ENCODE measurements around the gene SERINC2.
A peak's percentile ranks its signal among the peaks of the same experiment; 100 is the strongest.

SERINC2 gene

GRCh38 chr1:31412732-31413404 lies at the start of gene SERINC2:
Gene SERINC2 (plus strand): TSS chr1:31413213. CDS start chr1:31413266, 53 bp downstream.
- Histone ChIP-seq H3K27me3 (ENCODE audit: insufficient read depth, low read length) (no peaks in the 10 kb centered on the region), H3K27ac (ENCODE audit: low read depth, low read length) (peak within 1 kb of the TSS; percentile 26; the same call in 1 of the 2 replicates), H3K4me3 (ENCODE audit: low read depth, low read length) (peak within 1 kb of the TSS; percentile 92), H3K4me1 (ENCODE audit: control insufficient read depth, insufficient read depth, low read length, unreplicated experiment) (peaks cover 61% of the 10 kb centered on the region), H3K79me2 (ENCODE audit: control insufficient read depth, insufficient read depth, low read length, unreplicated experiment) (peaks cover 39% of the 10 kb centered on the region), H3K36me3 (ENCODE audit: insufficient read depth, low read length) (no peaks in the 10 kb centered on the region), H2AFZ (ENCODE audit: low read length, unreplicated experiment) (peak within 1 kb of the TSS; percentile 86)

- H3K36me3 ChIP-seq (ENCODE audit: insufficient read depth, low read length), result 0 out of 2 replicates have a peak, but pooled peaks cover 6% of the 10 kb centered on the region
- H3K79me2 ChIP-seq (ENCODE audit: control insufficient read depth, insufficient read depth, low read length, unreplicated experiment), result no peaks in the 10 kb centered on the region
- H3K27ac ChIP-seq (ENCODE audit: low read depth, low read length), result no peak overlapping the region
- no peaks in the 10 kb centered on the region for H3K4me1 ChIP-seq (ENCODE audit: control insufficient read depth, insufficient read depth, low read length, unreplicated experiment)
- H3K27me3 ChIP-seq (ENCODE audit: insufficient read depth, low read length), result no peaks in the 10 kb centered on the region
- H3K4me3 ChIP-seq (ENCODE audit: low read depth, low read length), result no peak overlapping the region
- no peak overlapping the region for H2AFZ ChIP-seq (ENCODE audit: low read length, unreplicated experiment)
Measured at GRCh38 chr1:31364561-31365250, 48.3 kb upstream of the SERINC2 start.

- Histone ChIP-seq H3K27me3 (ENCODE audit: insufficient read depth, low read length) (no peaks in the 10 kb centered on the region), H3K4me3 (ENCODE audit: low read depth, low read length) (no peak overlapping the region), H3K36me3 (ENCODE audit: insufficient read depth, low read length) (0 out of 2 replicates have a peak, but pooled peaks cover 6% of the 10 kb centered on the region), H2AFZ (ENCODE audit: low read length, unreplicated experiment) (no peak overlapping the region), H3K79me2 (ENCODE audit: control insufficient read depth, insufficient read depth, low read length, unreplicated experiment) (no peaks in the 10 kb centered on the region), H3K27ac (ENCODE audit: low read depth, low read length) (no peak overlapping the region), H3K4me1 (ENCODE audit: control insufficient read depth, insufficient read depth, low read length, unreplicated experiment) (no peaks in the 10 kb centered on the region)
Measured at GRCh38 chr1:31366796-31367195, 46.2 kb upstream of the SERINC2 start.

- no peak overlapping the region for H2AFZ ChIP-seq (ENCODE audit: low read length, unreplicated experiment)
- peaks cover 12% of the 10 kb centered on the region for H3K4me1 ChIP-seq (ENCODE audit: control insufficient read depth, insufficient read depth, low read length, unreplicated experiment)
- H3K27me3 ChIP-seq (ENCODE audit: insufficient read depth, low read length), result no peaks in the 10 kb centered on the region
- no peak overlapping the region for H3K4me3 ChIP-seq (ENCODE audit: low read depth, low read length)
- H3K36me3 ChIP-seq (ENCODE audit: insufficient read depth, low read length), result 0 out of 2 replicates have a peak, but pooled peaks cover 6% of the 10 kb centered on the region
- H3K27ac ChIP-seq (ENCODE audit: low read depth, low read length), result no peak overlapping the region
- H3K79me2 ChIP-seq (ENCODE audit: control insufficient read depth, insufficient read depth, low read length, unreplicated experiment), result no peaks in the 10 kb centered on the region
Measured at GRCh38 chr1:31368611-31369107, 44.4 kb upstream of the SERINC2 start.

DNA sequence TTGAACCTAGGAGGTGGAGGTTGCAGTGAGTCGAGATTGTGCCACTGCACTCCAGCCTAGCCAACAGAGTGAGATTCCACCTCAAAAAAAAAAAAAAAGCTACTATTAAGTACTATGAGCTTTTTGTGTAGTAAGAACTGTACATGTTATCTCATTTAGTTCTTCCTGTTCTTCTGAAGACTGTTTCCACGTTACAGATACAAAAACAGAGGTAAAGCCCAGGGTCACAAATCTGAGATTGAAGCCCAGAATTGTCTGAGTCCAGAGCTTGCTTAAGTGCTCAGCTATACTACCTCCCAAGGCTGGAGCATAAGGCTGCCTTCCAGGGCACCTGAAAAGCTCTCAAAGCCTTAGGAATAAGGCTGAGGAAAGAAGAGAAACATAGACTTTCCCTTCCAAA lies 43.0 kb upstream of the SERINC2 start:
- Histone ChIP-seq H3K27me3 (ENCODE audit: insufficient read depth, low read length) (no peaks in the 10 kb centered on the region), H3K4me3 (ENCODE audit: low read depth, low read length) (no peak overlapping the region), H3K79me2 (ENCODE audit: control insufficient read depth, insufficient read depth, low read length, unreplicated experiment) (no peaks in the 10 kb centered on the region), H2AFZ (ENCODE audit: low read length, unreplicated experiment) (no peak overlapping the region), H3K36me3 (ENCODE audit: insufficient read depth, low read length) (0 out of 2 replicates have a peak, but pooled peaks cover 3% of the 10 kb centered on the region), H3K4me1 (ENCODE audit: control insufficient read depth, insufficient read depth, low read length, unreplicated experiment) (peaks cover 23% of the 10 kb centered on the region), H3K27ac (ENCODE audit: low read depth, low read length) (no peak overlapping the region)

- 0 out of 2 replicates have a peak, but pooled peaks cover 3% of the 10 kb centered on the region for H3K36me3 ChIP-seq (ENCODE audit: insufficient read depth, low read length)
- H3K79me2 ChIP-seq (ENCODE audit: control insufficient read depth, insufficient read depth, low read length, unreplicated experiment), result no peaks in the 10 kb centered on the region
- H3K27me3 ChIP-seq (ENCODE audit: insufficient read depth, low read length), result no peaks in the 10 kb centered on the region
- no peak overlapping the region for H3K4me3 ChIP-seq (ENCODE audit: low read depth, low read length)
- no peak overlapping the region for H2AFZ ChIP-seq (ENCODE audit: low read length, unreplicated experiment)
- H3K27ac ChIP-seq (ENCODE audit: low read depth, low read length), result no peak overlapping the region
- H3K4me1 ChIP-seq (ENCODE audit: control insufficient read depth, insufficient read depth, low read length, unreplicated experiment), result peaks cover 24% of the 10 kb centered on the region
Measured at GRCh38 chr1:31370565-31370964, 42.4 kb upstream of the SERINC2 start.

- Histone ChIP-seq H3K4me1 (ENCODE audit: control insufficient read depth, insufficient read depth, low read length, unreplicated experiment) (peaks cover 24% of the 10 kb centered on the region), H3K79me2 (ENCODE audit: control insufficient read depth, insufficient read depth, low read length, unreplicated experiment) (no peaks in the 10 kb centered on the region), H3K27me3 (ENCODE audit: insufficient read depth, low read length) (no peaks in the 10 kb centered on the region), H3K4me3 (ENCODE audit: low read depth, low read length) (no peak overlapping the region), H2AFZ (ENCODE audit: low read length, unreplicated experiment) (no peak overlapping the region), H3K27ac (ENCODE audit: low read depth, low read length) (no peak overlapping the region), H3K36me3 (ENCODE audit: insufficient read depth, low read length) (0 out of 2 replicates have a peak, but pooled peaks cover 2% of the 10 kb centered on the region)
Measured at GRCh38 chr1:31371121-31371959, 41.7 kb upstream of the SERINC2 start.

DNA sequence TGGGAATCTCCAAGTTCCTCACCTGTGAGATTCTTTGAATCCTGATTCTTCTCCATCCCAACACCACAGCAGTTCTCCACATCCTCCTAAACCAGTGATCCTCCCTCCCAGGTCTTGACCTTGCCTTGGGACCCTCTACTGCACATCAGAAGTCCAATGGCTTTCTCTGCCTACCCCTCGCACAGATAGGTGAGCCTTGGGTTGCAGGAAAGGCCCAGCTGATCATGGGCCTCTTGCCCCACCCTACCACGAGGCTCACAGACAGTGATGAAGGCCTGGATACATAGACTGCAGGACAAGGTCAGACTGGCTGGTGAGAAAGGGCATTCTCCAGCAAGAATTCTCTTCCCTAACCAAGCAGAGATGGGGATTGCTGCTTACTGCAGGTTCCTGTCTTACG lies 41.0 kb upstream of the SERINC2 start:
- Histone ChIP-seq H3K79me2 (ENCODE audit: control insufficient read depth, insufficient read depth, low read length, unreplicated experiment) (no peaks in the 10 kb centered on the region), H3K27me3 (ENCODE audit: insufficient read depth, low read length) (no peaks in the 10 kb centered on the region), H2AFZ (ENCODE audit: low read length, unreplicated experiment) (no peak overlapping the region), H3K4me1 (ENCODE audit: control insufficient read depth, insufficient read depth, low read length, unreplicated experiment) (peaks cover 29% of the 10 kb centered on the region), H3K36me3 (ENCODE audit: insufficient read depth, low read length) (no peaks in the 10 kb centered on the region), H3K4me3 (ENCODE audit: low read depth, low read length) (no peak overlapping the region), H3K27ac (ENCODE audit: low read depth, low read length) (no peak overlapping the region)

GRCh38 chr1:31372751-31373055 lies 40.3 kb upstream of the SERINC2 start:
- H3K4me1 ChIP-seq (ENCODE audit: control insufficient read depth, insufficient read depth, low read length, unreplicated experiment), result peaks cover 32% of the 10 kb centered on the region
- H3K27ac ChIP-seq (ENCODE audit: low read depth, low read length), result no peak overlapping the region
- H3K36me3 ChIP-seq (ENCODE audit: insufficient read depth, low read length), result no peaks in the 10 kb centered on the region
- peak overlapping the region; percentile 76 for H3K4me3 ChIP-seq (ENCODE audit: low read depth, low read length)
- H3K27me3 ChIP-seq (ENCODE audit: insufficient read depth, low read length), result no peaks in the 10 kb centered on the region
- no peaks in the 10 kb centered on the region for H3K79me2 ChIP-seq (ENCODE audit: control insufficient read depth, insufficient read depth, low read length, unreplicated experiment)
- H2AFZ ChIP-seq (ENCODE audit: low read length, unreplicated experiment), result no peak overlapping the region

GRCh38 chr1:31373056-31373896 lies 39.7 kb upstream of the SERINC2 start, which contains the start of gene FABP3:
Gene FABP3 (minus strand): TSS chr1:31373076. CDS start chr1:31373014, 62 bp downstream.
- Histone ChIP-seq H3K27ac (ENCODE audit: low read depth, low read length) (peak within 1 kb of the TSS; percentile 33), H3K4me3 (ENCODE audit: low read depth, low read length) (peak within 1 kb of the TSS; percentile 76), H3K36me3 (ENCODE audit: insufficient read depth, low read length) (no peaks in the 10 kb centered on the region), H3K79me2 (ENCODE audit: control insufficient read depth, insufficient read depth, low read length, unreplicated experiment) (no peaks in the 10 kb centered on the region), H3K4me1 (ENCODE audit: control insufficient read depth, insufficient read depth, low read length, unreplicated experiment) (peaks cover 32% of the 10 kb centered on the region), H2AFZ (ENCODE audit: low read length, unreplicated experiment) (peak within 1 kb of the TSS; percentile 39), H3K27me3 (ENCODE audit: insufficient read depth, low read length) (no peaks in the 10 kb centered on the region)

Measured in ACC112 (cell line).